NCI-H774 (cell line): ENCODE results near the gene ABCC6.
"Not testable (repeated sequence)": the region's sequence is repeated elsewhere in the genome, so short reads cannot be mapped to it uniquely, and the experiment has no call there.

Experiments used
- DNase-seq: peaks from one replicate; lab custom pipeline; 2025; lab: John Stamatoyannopoulos, UW

ABCC6 gene

GRCh38 chr16:16190546-16190945 is 32.7 kb downstream of the ABCC6 start:
- DNase-seq, result no peak

- DNase-seq, result no peak
Measured at GRCh38 chr16:16189842-16190241, 33.5 kb downstream of the ABCC6 start.

GRCh38 chr16:16188827-16189226 is 34.5 kb downstream of the ABCC6 start:
- no peak for DNase-seq

GRCh38 chr16:16186820-16187219 is 36.5 kb downstream of the ABCC6 start:
- DNase-seq, result no peak

- DNase-seq, result no peak
Measured at GRCh38 chr16:16185095-16185494, 38.2 kb downstream of the ABCC6 start.

GRCh38 chr16:16184594-16184993 is 38.7 kb downstream of the ABCC6 start:
- DNase-seq, result no peak

GRCh38 chr16:16183562-16183961 is 39.7 kb downstream of the ABCC6 start:
- no peak for DNase-seq

GRCh38 chr16:16182918-16183317 is 40.4 kb downstream of the ABCC6 start:
- DNase-seq, result no peak

- DNase-seq, result not testable (repeated sequence)
Measured at GRCh38 chr16:16181748-16182147, 41.5 kb downstream of the ABCC6 start.

GRCh38 chr16:16178455-16179162 is 44.7 kb downstream of the ABCC6 start:
- no peak for DNase-seq

GRCh38 chr16:16176328-16176727 is 47.0 kb downstream of the ABCC6 start:
- no peak for DNase-seq

GRCh38 chr16:16175296-16175695 is 48.0 kb downstream of the ABCC6 start:
- no peak for DNase-seq

GRCh38 chr16:16172991-16173390 is 50.3 kb downstream of the ABCC6 start:
- DNase-seq, result no peak

GRCh38 chr16:16171332-16171919 is 51.9 kb downstream of the ABCC6 start:
- DNase-seq, result no peak

- DNase-seq, result no peak
Measured at GRCh38 chr16:16169615-16170014, 53.7 kb downstream of the ABCC6 start.

- no peak for DNase-seq
Measured at GRCh38 chr16:16168431-16168830, 54.9 kb downstream of the ABCC6 start.

GRCh38 chr16:16167927-16168326 is 55.4 kb downstream of the ABCC6 start:
- no peak for DNase-seq

GRCh38 chr16:16166949-16167348 is 56.3 kb downstream of the ABCC6 start:
- DNase-seq, result no peak

- DNase-seq, result no peak
Measured at GRCh38 chr16:16166085-16166484, 57.2 kb downstream of the ABCC6 start.

- DNase-seq, result no peak
Measured at GRCh38 chr16:16164243-16164642, 59.1 kb downstream of the ABCC6 start.

GRCh38 chr16:16163571-16163970 is 59.7 kb downstream of the ABCC6 start:
- DNase-seq, result no peak

- DNase-seq, result no peak
Measured at GRCh38 chr16:16163109-16163508, 60.2 kb downstream of the ABCC6 start.

- DNase-seq, result no peak
Measured at GRCh38 chr16:16162591-16162990, 60.7 kb downstream of the ABCC6 start.

- DNase-seq, result not testable (repeated sequence)
Measured at GRCh38 chr16:16161840-16162239, 61.5 kb downstream of the ABCC6 start.
